Hindlimb muscle (tissue), 1 donor: ENCODE data around the gene ATG4D. TPM values are rescaled to one million over a fixed set of nuclear protein-coding genes. Genes with fewer than 3 reads are reported as not detected.

Source experiments
- DNase-seq: peaks from one replicate; pipeline ENCODE4 v3.0.0-alpha.2; 2013
- polyA plus RNA-seq: library from polyadenylated mRNA; unstranded; fragments of 120-200 nt; gene quantifications from one replicate; pipeline ENCODE4 v1.2.1, GENCODE V29; 2013; ENCODE audit not compliant: insufficient read length

The ATG4D gene
- polyA plus RNA-seq, 1 donor, result 26.2 TPM

DNA sequence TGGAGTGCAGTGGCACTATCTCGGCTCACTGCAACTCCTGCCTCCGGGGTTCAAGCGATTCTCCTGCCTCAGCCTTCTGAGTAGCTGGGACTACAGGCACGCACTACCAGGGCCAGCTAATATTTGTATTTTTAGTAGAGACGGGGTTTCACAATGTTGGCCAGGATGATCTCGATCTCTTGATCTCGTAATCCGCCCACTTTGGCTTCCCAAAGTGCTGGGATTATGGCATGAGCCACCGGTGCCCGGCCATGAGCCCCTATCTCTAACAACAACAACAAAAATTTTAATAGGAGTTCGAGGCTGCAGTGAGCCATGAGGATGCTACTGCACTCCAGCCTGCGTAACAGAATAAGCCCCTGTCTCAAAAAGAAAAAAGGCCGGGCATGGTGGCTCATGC lies 38.4 kb downstream of the ATG4D start:
- DNase-seq, result no peak

- no peak for DNase-seq
Measured at GRCh38 chr19:10583036-10583776, 39.5 kb downstream of the ATG4D start.

- DNase-seq, result no peak
Measured at GRCh38 chr19:10586396-10586795, 42.7 kb downstream of the ATG4D start.

DNA sequence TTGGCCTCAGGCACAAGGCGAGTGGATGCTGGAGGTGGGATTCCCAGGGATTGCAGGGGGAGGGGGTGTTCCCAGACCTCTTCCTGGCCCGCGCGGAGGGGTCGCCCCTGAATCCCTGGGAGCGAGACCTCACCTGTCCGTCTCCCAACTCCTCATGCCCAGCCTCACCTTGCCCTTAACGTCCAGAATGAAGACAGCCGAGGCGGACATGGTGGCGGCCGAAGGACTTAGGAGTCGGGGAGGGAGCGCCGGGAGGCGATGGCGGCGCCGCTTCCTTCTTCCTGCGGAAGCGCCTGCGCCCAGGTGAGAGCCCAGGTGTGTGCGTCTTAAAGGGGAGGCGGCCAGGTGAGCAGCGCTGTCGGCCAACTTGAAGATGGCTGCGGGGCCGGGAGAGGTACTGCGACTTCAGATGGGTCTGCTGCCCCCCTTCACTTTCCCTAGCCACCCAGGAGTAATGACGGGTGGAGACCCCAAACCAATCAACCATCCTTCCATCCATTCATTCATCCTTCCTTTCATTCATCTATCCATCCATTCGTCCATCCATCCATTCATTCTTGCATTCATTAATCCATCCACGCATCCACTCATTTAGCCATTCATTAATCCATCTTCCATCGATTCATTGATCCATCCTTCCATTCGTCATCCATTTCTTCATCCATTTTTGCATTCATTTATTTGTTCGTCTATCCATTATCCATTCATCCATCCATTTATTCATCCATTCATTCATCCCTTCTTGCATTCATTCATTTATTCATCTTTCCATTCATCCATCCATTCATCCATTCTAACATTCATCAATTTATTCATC lies 43.5 kb downstream of the ATG4D start, which contains the start of gene AP1M2:
Gene AP1M2, minus strand, starts transcription at position 291 of the 817 bp plus-strand sequence. Its CDS starts 81 bp downstream, at position 210.
- DNase-seq, result no peak

DNA sequence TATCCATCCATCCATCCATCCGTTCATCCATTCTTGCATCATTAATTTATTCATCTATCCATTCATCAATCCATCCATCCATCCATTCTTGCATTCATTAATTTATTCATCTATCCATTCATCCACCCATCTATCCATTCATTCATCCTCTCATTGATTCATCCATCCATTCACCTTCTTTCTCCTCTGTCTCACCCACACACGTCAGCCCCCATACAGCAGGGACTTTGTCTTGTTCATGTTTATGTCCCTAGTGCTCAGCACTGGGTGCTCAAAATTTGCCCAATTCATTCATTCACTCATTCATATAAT lies 44.1 kb downstream of the ATG4D start:
- DNase-seq, result no peak

DNA sequence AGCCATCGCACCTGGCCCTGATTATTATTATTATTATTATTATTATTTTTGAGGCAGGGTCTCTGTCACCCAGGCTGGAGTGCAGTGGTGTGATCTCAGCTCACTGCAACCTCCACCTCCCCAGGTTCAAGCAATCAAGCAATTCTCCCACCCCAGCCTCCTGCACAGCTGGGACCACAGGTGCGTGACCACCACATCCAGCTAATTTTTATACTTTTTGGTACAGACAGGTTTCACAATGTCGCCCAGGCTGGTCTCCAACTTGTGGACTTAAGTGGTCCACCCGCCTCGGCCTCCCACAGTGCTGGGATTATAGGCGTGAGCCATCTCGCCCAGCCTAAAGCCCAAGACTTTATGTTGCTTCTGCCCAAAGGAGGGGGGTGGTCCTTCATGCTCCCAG lies 49.4 kb downstream of the ATG4D start:
- DNase-seq, result no peak

DNA sequence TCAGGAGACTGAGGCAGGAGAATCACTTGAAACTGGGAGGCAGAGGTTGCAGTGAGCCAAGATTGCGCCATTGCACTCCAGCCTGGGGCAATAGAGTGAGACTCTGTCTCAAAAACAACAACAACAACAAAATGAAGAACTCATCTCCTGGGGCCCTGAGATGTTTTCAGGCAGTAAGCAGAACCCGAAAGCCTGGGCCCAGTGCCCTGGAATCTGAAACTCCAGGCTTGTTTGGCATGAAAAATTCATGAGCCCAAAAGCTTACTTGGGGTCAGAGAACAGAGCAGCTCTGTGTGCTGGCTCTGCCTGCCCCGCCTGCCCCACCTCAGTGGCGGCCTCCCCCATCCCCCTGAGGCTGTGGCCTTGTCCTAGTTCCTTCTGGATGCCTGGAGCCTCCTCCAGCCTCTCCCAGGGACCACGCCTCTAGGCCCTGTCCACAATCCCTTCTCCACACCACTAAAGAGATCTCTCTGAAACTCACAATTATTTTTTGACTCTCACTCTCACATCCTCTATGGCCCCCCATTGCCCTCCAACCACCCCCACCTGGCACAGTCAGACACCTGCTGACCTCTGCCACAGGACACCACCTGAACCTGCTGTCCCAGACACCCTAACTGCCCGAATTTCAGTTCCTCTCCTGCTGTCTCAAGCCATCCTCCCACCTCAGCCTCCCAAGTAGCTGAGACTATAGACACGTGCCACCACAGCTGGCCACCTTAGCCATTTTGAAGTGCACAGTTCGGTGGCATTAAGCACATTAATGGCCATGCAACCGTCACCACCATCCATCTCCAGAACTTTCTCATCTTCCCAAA lies 50.3 kb downstream of the ATG4D start:
- no peak for DNase-seq

DNA sequence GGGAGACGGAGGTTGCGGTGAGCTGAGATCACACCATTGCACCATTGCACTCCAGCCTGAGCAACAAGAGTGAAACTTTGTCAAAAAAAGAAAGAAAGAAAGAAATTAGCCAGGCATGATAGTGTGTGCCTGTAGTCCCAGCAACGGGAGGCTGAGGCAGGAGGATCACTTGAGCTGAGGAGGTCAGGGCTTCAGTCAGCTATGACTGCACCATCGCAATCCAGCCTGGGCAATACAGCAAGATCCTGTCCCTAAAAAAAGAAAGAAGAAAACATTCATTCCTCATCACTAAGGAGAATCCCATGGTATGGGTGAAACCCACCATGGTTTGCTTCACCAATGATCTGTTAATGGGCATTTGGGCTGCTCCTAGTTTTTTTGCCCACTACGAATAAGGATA lies 56.4 kb downstream of the ATG4D start:
- DNase-seq, result no peak

- no peak for DNase-seq
Measured at GRCh38 chr19:10601999-10602329, 58.3 kb downstream of the ATG4D start.

GRCh38 chr19:10602330-10603083 lies 58.8 kb downstream of the ATG4D start:
- DNase-seq, result peak; percentile 67

Other genes starting within 250 kb of the ATG4D start
- 5.0 TPM for gene ZGLP1, start 234.1 kb upstream of the ATG4D start, polyA plus RNA-seq
- gene FDX2, start 227.9 kb upstream of the ATG4D start, polyA plus RNA-seq, result 19.4 TPM
- gene RAVER1, start 210.4 kb upstream of the ATG4D start, polyA plus RNA-seq, result 18.4 TPM
- 5.8 TPM for gene ICAM3, start 204.3 kb upstream of the ATG4D start, polyA plus RNA-seq
- 71.8 TPM for gene TYK2, start 163.3 kb upstream of the ATG4D start, polyA plus RNA-seq
- 137 TPM for gene CDC37, start 140.4 kb upstream of the ATG4D start, polyA plus RNA-seq
- 5.0 TPM for gene PDE4A, start 123.4 kb upstream of the ATG4D start, polyA plus RNA-seq
- gene KEAP1, start 40.5 kb upstream of the ATG4D start, polyA plus RNA-seq, result 65.6 TPM
- gene S1PR5, start 26.5 kb upstream of the ATG4D start, polyA plus RNA-seq, result 1.2 TPM
- 27.5 TPM for gene KRI1, start 22.1 kb downstream of the ATG4D start, polyA plus RNA-seq
- gene CDKN2D, start 25.1 kb downstream of the ATG4D start, polyA plus RNA-seq, result 14.4 TPM
- 0.86 TPM for gene AP1M2, start 43.4 kb downstream of the ATG4D start, polyA plus RNA-seq
- gene SLC44A2, start 81.6 kb downstream of the ATG4D start, polyA plus RNA-seq, result 184 TPM
- gene ILF3, start 110.4 kb downstream of the ATG4D start, polyA plus RNA-seq, result 175 TPM
- gene QTRT1, start 157.5 kb downstream of the ATG4D start, polyA plus RNA-seq, result 36.8 TPM
- gene DNM2, start 174.2 kb downstream of the ATG4D start, polyA plus RNA-seq, result 87.4 TPM